ENCODE results near the gene TAMM41.
"Not testable (repeated sequence)": the region's sequence is repeated elsewhere in the genome, so short reads cannot be mapped to it uniquely, and the experiment has no call there.

The TAMM41 gene

DNA sequence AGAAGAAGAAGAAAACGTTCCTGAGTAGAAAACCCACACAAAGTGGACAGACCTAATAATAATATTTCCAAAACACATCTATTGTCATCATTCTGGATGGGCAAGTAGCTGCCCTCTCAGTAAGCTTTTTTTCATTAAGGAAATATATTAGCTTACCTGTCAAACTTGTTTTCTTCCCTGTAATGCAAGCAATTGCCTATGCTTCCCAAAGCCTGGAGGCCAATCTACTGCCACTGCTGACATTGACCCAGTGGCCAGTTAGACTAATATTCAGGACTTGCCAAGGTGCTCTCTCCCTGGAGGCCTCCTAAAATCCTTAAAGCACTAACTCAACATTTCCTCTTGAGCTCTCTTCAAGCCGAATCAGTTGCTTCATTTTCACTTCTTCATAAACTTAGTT is 86.7 kb downstream of the TAMM41 start:
- no peak for DNase-seq

DNA sequence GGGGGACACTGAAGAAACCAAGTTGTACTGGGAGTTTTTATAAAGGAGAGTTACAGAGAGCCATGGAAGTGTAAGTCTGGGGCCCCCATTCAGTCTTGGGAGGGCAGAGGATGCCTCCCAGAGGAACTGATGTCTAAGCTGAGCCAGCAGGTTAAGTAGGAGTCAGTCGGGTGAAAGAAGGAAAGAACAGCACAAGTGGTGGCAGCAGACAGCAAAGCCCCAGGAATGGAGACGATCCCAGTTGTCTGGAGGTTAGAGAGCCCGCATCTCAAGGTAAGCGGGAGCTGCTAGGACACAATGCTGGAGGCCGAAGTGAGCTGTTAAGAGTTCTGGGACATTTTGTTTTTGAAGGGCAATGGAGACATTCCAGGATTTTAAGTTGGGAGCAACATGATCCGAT is 88.8 kb downstream of the TAMM41 start:
- DNase-seq: no peak

DNA sequence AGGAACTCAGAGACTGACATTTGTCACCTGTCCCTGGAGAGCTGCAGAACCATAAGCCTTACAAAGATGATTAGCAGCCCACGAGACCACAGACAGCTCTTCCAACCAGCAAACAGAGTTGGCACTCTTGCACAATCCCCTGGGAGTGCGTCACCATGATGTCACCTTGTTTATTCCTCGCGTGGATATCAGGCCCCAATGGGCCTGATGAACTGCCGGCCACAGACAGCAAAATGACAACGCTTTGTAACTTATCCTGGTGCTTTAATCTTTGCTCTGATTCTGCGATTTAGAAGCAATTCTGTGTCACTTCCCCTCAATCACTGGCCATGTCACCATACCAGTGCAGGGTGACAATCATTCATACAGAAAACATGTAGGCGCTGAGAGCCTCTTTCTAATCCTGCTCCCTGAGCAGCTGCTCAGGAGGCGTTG is 89.2 kb downstream of the TAMM41 start:
- DNase-seq: no peak

DNA sequence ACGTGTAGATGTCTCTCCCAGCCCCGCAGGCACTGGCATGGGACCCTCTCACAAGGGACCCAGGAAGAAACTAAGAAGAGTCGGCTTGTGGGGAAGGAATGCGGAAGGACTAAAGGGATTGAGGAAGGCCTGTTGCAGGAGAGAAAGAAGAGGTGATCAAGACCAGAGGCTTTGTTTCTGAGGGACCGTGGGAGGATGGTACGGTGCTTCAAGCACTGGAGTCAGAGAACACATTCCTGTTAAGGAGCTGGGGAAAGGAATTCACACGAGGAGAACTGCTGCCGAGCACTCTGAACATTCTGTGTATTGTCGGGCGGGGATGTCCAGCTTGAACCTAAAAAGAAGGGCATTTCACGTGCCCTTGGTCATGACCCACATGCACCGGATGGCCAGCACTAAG is 91.4 kb downstream of the TAMM41 start:
- no peak for DNase-seq

DNA sequence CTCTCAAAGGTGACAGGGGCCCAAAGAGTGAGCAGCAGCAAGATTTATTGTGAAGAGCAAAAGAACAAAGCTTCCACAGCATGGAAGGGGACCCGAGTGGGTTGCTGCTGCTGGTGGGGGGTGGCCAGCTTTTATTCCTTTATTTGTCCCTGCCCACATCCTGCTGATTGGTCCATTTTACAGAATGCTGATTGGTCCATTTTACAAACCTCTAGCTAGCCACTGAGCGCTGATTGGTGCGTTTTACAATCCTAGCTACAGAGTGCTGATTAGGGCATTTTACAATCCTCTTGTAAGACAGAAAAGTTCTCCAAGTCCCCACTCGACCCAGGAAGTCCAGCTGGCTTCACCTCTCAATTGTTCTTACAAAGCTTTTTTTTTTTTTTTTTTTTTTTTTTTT is 94.4 kb downstream of the TAMM41 start:
- DNase-seq: not testable (repeated sequence)

DNA sequence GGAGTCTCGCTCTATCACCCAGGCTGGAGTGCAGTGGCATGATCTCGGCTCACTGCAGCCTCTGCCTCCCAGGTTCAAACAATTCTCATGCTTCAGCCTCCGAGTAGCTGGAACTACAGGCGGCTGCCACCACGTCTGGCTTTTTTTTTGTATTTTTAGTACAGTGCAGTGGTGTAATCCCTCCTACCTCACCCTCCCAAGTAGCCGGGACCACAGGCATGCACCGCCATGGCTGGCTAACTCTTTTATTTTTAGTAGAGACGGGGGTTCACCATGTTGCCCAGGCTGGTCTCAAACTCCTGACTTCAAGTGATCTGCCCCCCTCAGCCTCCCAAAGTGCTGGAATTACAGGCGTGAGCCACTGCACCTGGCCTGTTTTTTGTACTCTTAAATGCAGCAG is 98.4 kb downstream of the TAMM41 start:
- DNase-seq: not testable (repeated sequence)

Measured in EL (cell line).